HepG2 (cell line): ENCODE results near the gene ARFGAP1. TPM values are rescaled to one million over a fixed set of nuclear protein-coding genes. Genes with fewer than 3 reads are reported as not detected.

Source experiments
- CBX1 ChIP-seq: IDR thresholded peaks from one replicate; pipeline ENCODE4 v1.6.1; 2016; ENCODE audit warnings: antibody characterized with exemption, low read depth
- CBX2 ChIP-seq, 2 experiments: fragments of 200-600 bp in 1 of 2; sonication (generic); formaldehyde crosslinking in 1 of 2; IDR thresholded peaks; 2 replicates each; pipeline versions ENCODE4 v1.7.0 to v1.8.1; 2018 to 2022; ENCODE audit warnings: low read depth in 2 of 2, low read length in 1 of 2, mild to moderate bottlenecking in 1 of 2, missing genetic modification reagents in 1 of 2
- HIVEP1 ChIP-seq: sonication (generic); formaldehyde crosslinking; IDR thresholded peaks from 2 replicates; pipeline ENCODE4 v1.4.0; 2020; ENCODE audit warnings: mild to moderate bottlenecking, missing genetic modification reagents
- MAF1 ChIP-seq: sonication (generic); formaldehyde crosslinking; IDR thresholded peaks from 2 replicates; pipeline ENCODE4 v1.5.0; 2020; ENCODE audit warnings: missing genetic modification reagents, borderline replicate concordance
- MLXIP ChIP-seq: sonication (generic); formaldehyde crosslinking; IDR thresholded peaks from 2 replicates; pipeline ENCODE4 v1.9.0; 2021; ENCODE audit warnings: missing genetic modification reagents, borderline replicate concordance
- MTA1 ChIP-seq: sonication (generic); formaldehyde crosslinking; IDR thresholded peaks from 2 replicates; pipeline ENCODE4 v1.4.0; 2020; ENCODE audit warnings: missing genetic modification reagents, mild to moderate bottlenecking, borderline replicate concordance
- MXD3 ChIP-seq: IDR thresholded peaks from 2 replicates; pipeline ENCODE4 v1.6.1; 2016; ENCODE audit warnings: mild to moderate bottlenecking, missing biosample characterization, missing genetic modification reagents
- NR2F1 ChIP-seq, 2 experiments: fragments of 450-650 bp in 1 of 2; formaldehyde crosslinking in 1 of 2; IDR thresholded peaks; 2 replicates each; pipeline versions ENCODE4 v1.5.0 to v1.6.1; 2016 to 2020; ENCODE audit warnings: mild to moderate bottlenecking in 1 of 2, missing compliant biosample characterization in 1 of 2, missing genetic modification reagents in 1 of 2, moderate library complexity in 1 of 2
- STAG1 ChIP-seq: sonication (generic); formaldehyde crosslinking; IDR thresholded peaks from 2 replicates; pipeline ENCODE4 v1.4.0; 2020; ENCODE audit warnings: missing genetic modification reagents
- SYNCRIP ChIP-seq: fragments of 200-400 bp; formaldehyde crosslinking; IDR thresholded peaks from 2 replicates; pipeline ENCODE4 v1.6.1; 2018; ENCODE audit warnings: mild to moderate bottlenecking, low read depth, low read length; ENCODE audit not compliant: insufficient read depth
- YY1 ChIP-seq: IDR thresholded peaks from 2 replicates; pipeline ENCODE4 v1.6.1; 2011; ENCODE audit warnings: low read length, low read depth, moderate library complexity, mild to moderate bottlenecking; ENCODE audit not compliant: insufficient read depth, insufficient replicate concordance
- ZBTB42 ChIP-seq: sonication (generic); formaldehyde crosslinking; IDR thresholded peaks from 2 replicates; pipeline ENCODE4 v1.5.0; 2020; ENCODE audit warnings: mild to moderate bottlenecking, missing genetic modification reagents
- ZNF124 ChIP-seq: sonication (generic); formaldehyde crosslinking; IDR thresholded peaks from 2 replicates; pipeline ENCODE4 v1.4.0; 2020; ENCODE audit warnings: missing genetic modification reagents
- ZNF354B ChIP-seq: sonication (generic); formaldehyde crosslinking; IDR thresholded peaks from 2 replicates; pipeline ENCODE4 v1.8.0; 2022; ENCODE audit warnings: mild to moderate bottlenecking, missing genetic modification reagents
- ZNF574 ChIP-seq: sonication (generic); formaldehyde crosslinking; IDR thresholded peaks from 2 replicates; pipeline ENCODE4 v1.4.0; 2020; ENCODE audit warnings: missing genetic modification reagents
- ZNF691 ChIP-seq: sonication (generic); formaldehyde crosslinking; IDR thresholded peaks from 2 replicates; pipeline ENCODE4 v1.4.0; 2020; ENCODE audit warnings: missing genetic modification reagents, low read depth, mild to moderate bottlenecking, borderline replicate concordance
- ZNF777 ChIP-seq: sonication (generic); formaldehyde crosslinking; IDR thresholded peaks from 2 replicates; pipeline ENCODE4 v1.4.0; 2020; ENCODE audit warnings: missing genetic modification reagents
- polyA plus RNA-seq, 8 experiments: library from polyadenylated mRNA; depleted of rRNA in 3 of 8; stranded (reverse) in 7 of 8; unstranded in 1 of 8; fragments of >200 nt; fragmentation: Illumina TruSeq in 4 of 8; extraction: Trizol in 4 of 8; gene quantifications; 2 replicates each; pipeline versions ENCODE4 v1.2.1 to v1.2.3, GENCODE V29; 2011 to 2016; ENCODE audit warnings: low read depth in 4 of 8, missing spikeins in 1 of 8, mixed read lengths in 1 of 8; ENCODE audit not compliant: insufficient read depth in 1 of 8
- total RNA-seq, 5 experiments: library from RNA; depleted of rRNA; stranded (reverse); fragments of >200 nt; fragmentation: Illumina TruSeq; extraction: Trizol; gene quantifications; 2 replicates each; pipeline ENCODE4 v1.2.3, GENCODE V29; 2016; ENCODE audit warnings: low read depth in 1 of 5

Gene ARFGAP1
- total and polyA plus RNA-seq, 2 of the 13 experiments (the other 11 are each of a cell fraction or from before 2014, with no cell fraction given) = 132 TPM

- no peak for TF ChIP-seq ZNF691 (CRISPR knock-in tag)
- TF ChIP-seq ZNF574 = 0 out of 2 replicates have a peak, but pooled peaks have one; percentile 26
- TF ChIP-seq STAG1 (CRISPR knock-in tag) = peak; percentile 92
- no peak for TF ChIP-seq MLXIP (CRISPR knock-in tag)
- TF ChIP-seq SYNCRIP = no peak
- TF ChIP-seq CBX2 (IDR thresholded peaks at IDR 0.05; ENCODE audit: low read depth, low read length) = no peak
- no peak for TF ChIP-seq CBX2 (CRISPR knock-in tag; IDR thresholded peaks at IDR 0.05; ENCODE audit: low read depth)
- TF ChIP-seq HIVEP1 (CRISPR knock-in tag) = 0 out of 2 replicates have a peak, but pooled peaks have one; percentile 3
- TF ChIP-seq YY1 = peak; percentile 39
- TF ChIP-seq ZNF124 (CRISPR knock-in tag) = 0 out of 2 replicates have a peak, but pooled peaks have one; percentile 50
- peak; percentile 9; the same call in 1 of the 2 replicates for TF ChIP-seq ZNF777 (CRISPR knock-in tag)
- TF ChIP-seq MAF1 (CRISPR knock-in tag) = 0 out of 2 replicates have a peak, but pooled peaks have one; percentile 49
- no peak for TF ChIP-seq NR2F1 (CRISPR knock-in tag; IDR thresholded peaks at IDR 0.05)
- peak; percentile 20; the same call in 1 of the 2 replicates for TF ChIP-seq MXD3 (CRISPR knock-in tag)
- peak; percentile 15; the same call in 1 of the 2 replicates for TF ChIP-seq MTA1 (CRISPR knock-in tag)
- TF ChIP-seq ZBTB42 (CRISPR knock-in tag) = 0 out of 2 replicates have a peak, but pooled peaks have one; percentile 44
- TF ChIP-seq CBX1 = no peak
- TF ChIP-seq ZNF354B (CRISPR knock-in tag) = no peak
Measured at GRCh38 chr20:63309261-63310071, 36.9 kb downstream of the ARFGAP1 start (continued).
